ENCODE measurements around the gene HSH2D. TPM values are rescaled to one million over a fixed set of nuclear protein-coding genes. Genes with fewer than 3 reads are reported as not detected.
A peak's percentile ranks its signal among the peaks of the same experiment; 100 is the strongest.

The HSH2D gene
- polyA plus RNA-seq, 1 of the 3 experiments (the other 2 are of a cell fraction): not detected

- no peaks in the 10 kb centered on the region for H3K9me2 ChIP-seq
- peak overlapping the region; percentile 70 for H2AFZ ChIP-seq (ENCODE audit: low read depth)
- TF ChIP-seq, protein P1, sequence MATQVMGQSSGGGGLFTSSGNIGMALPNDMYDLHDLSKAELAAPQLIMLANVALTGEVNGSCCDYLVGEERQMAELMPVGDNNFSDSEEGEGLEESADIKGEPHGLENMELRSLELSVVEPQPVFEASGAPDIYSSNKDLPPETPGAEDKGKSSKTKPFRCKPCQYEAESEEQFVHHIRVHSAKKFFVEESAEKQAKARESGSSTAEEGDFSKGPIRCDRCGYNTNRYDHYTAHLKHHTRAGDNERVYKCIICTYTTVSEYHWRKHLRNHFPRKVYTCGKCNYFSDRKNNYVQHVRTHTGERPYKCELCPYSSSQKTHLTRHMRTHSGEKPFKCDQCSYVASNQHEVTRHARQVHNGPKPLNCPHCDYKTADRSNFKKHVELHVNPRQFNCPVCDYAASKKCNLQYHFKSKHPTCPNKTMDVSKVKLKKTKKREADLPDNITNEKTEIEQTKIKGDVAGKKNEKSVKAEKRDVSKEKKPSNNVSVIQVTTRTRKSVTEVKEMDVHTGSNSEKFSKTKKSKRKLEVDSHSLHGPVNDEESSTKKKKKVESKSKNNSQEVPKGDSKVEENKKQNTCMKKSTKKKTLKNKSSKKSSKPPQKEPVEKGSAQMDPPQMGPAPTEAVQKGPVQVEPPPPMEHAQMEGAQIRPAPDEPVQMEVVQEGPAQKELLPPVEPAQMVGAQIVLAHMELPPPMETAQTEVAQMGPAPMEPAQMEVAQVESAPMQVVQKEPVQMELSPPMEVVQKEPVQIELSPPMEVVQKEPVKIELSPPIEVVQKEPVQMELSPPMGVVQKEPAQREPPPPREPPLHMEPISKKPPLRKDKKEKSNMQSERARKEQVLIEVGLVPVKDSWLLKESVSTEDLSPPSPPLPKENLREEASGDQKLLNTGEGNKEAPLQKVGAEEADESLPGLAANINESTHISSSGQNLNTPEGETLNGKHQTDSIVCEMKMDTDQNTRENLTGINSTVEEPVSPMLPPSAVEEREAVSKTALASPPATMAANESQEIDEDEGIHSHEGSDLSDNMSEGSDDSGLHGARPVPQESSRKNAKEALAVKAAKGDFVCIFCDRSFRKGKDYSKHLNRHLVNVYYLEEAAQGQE (IDR thresholded peaks at IDR 0.05; ENCODE audit: low read depth, low read length): no peak
- TF ChIP-seq RFX5 (IDR thresholded peaks at IDR 0.05; ENCODE audit: low read length) (no peak), NFIC (IDR thresholded peaks at IDR 0.05; ENCODE audit: borderline replicate concordance) (no peak), NRF1 (IDR thresholded peaks at IDR 0.05; ENCODE audit: low read depth, low read length) (no peak), GATA2 (CRISPR knock-in tag; IDR thresholded peaks at IDR 0.05) (no peak), YY1 (IDR thresholded peaks at IDR 0.05; ENCODE audit: low read depth) (no peak), FOXM1 (IDR thresholded peaks at IDR 0.05; ENCODE audit: low read depth) (no peak), MXI1 (IDR thresholded peaks at IDR 0.05; ENCODE audit: low read depth, low read length) (no peak), IRF3 (IDR thresholded peaks at IDR 0.05; ENCODE audit: low read depth, low read length) (no peak), EP300 (IDR thresholded peaks at IDR 0.05; ENCODE audit: borderline replicate concordance in 1 of 2, low read depth in 1 of 2, low read length in 1 of 2) (no peak), RAD21 (IDR thresholded peaks at IDR 0.05; ENCODE audit: low read length) (no peak), GABPA (IDR thresholded peaks at IDR 0.05; ENCODE audit: low read depth) (no peak)
- TF ChIP-seq, protein P2, sequence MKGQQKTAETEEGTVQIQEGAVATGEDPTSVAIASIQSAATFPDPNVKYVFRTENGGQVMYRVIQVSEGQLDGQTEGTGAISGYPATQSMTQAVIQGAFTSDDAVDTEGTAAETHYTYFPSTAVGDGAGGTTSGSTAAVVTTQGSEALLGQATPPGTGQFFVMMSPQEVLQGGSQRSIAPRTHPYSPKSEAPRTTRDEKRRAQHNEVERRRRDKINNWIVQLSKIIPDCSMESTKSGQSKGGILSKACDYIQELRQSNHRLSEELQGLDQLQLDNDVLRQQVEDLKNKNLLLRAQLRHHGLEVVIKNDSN (IDR thresholded peaks at IDR 0.05; ENCODE audit: borderline replicate concordance, low read depth): no peak
- TF ChIP-seq, protein P3, sequence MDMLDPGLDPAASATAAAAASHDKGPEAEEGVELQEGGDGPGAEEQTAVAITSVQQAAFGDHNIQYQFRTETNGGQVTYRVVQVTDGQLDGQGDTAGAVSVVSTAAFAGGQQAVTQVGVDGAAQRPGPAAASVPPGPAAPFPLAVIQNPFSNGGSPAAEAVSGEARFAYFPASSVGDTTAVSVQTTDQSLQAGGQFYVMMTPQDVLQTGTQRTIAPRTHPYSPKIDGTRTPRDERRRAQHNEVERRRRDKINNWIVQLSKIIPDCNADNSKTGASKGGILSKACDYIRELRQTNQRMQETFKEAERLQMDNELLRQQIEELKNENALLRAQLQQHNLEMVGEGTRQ (IDR thresholded peaks at IDR 0.05; ENCODE audit: borderline replicate concordance, low read depth, low read length): no peak
- peaks cover 39% of the 10 kb centered on the region for H4K20me1 ChIP-seq (ENCODE audit: insufficient read depth)
- H3K27ac ChIP-seq (ENCODE audit: low read depth in 2 of 2, low read length in 1 of 2): peak overlapping the region; percentile 88 to 90
- peak overlapping the region; percentile 94 to 99 for H3K4me3 ChIP-seq (ENCODE audit: low read depth in 2 of 2, low read length in 1 of 2)
- H3K9ac ChIP-seq: peak overlapping the region; percentile 93
- peaks cover 0 to 30% of the 10 kb centered on the region in 2 experiments for H3K36me3 ChIP-seq (replicated peaks in 1 of 2; ENCODE audit: control insufficient read depth in 1 of 2, insufficient read depth in 2 of 2, low read length in 1 of 2)
- ChIA-PET CTCF (interaction anchor here (1.0 to 1.4 kb wide), 2 partner anchors 13 to 157 kb away, joined by 3 to 8 read pairs; partner anchors contain the start of gene FAM32A), POLR2A (interaction anchor here (1.1 to 1.6 kb wide), 2 partner anchors 10 to 13 kb away, joined by 7 to 18 read pairs; partner anchors contain the start of gene FAM32A)
- peaks cover 13 to 17% of the 10 kb centered on the region in 2 experiments; a peak in 3 of 4 replicates for H3K4me1 ChIP-seq (ENCODE audit: control insufficient read depth in 1 of 2, insufficient read depth in 2 of 2, low read depth in 1 of 2, low read length in 1 of 2)
- peak overlapping the region; percentile 98 for H3K4me2 ChIP-seq
- H3K27me3 ChIP-seq (ENCODE audit: insufficient read depth): no peaks in the 10 kb centered on the region
- no peak for DNase-seq
- 3% methylated on average over 8 of the region's 18 CpGs for WGBS (ENCODE audit: low lambda C conversion rate)
- peaks cover 52% of the 10 kb centered on the region for H3K79me2 ChIP-seq (ENCODE audit: insufficient read depth)
- no peaks in the 10 kb centered on the region for H3K9me3 ChIP-seq
- peaks cover 16% of the 10 kb centered on the region for H3F3A ChIP-seq (replicated peaks; ENCODE audit: insufficient read depth)
These were observed 54.8 kb downstream of the HSH2D start for GRCh38 chr19:16198370-16198651.

All from SK-N-SH (cell line).